A549 (cell line): ENCODE data around the gene PKP4. TPM values are rescaled to one million over a fixed set of nuclear protein-coding genes. Genes with fewer than 3 reads are reported as not detected.

Source experiments
- ATAC-seq, 2 experiments: fragments of 200-7000 bp in 1 of 2; fragments of >200 bp in 1 of 2; cut with Nextera tagmentation in 1 of 2; cut with Tn5 transposase in 1 of 2; 3 replicates each; pipeline versions ENCODE4 v1.8.0 to v1.9.1; 2018 to 2020; ENCODE audit warnings: mild to moderate bottlenecking in 1 of 2, moderate library complexity in 1 of 2
- CTCF ChIA-PET: fragments of 300-600 bp; sonication (Branson Sonifier 250); formaldehyde crosslinking; extraction: SDS; loops from one replicate; lab custom pipeline; 2021; ENCODE audit warnings: antibody characterized with exemption, inconsistent platforms; lab: Yijun Ruan, JAX
- POLR2A ChIA-PET: fragments of 350-600 bp; formaldehyde crosslinking; extraction: SDS; loops from one replicate; lab custom pipeline; 2021; ENCODE audit warnings: antibody characterized with exemption, inconsistent platforms; lab: Yijun Ruan, JAX
- DNase-seq, 2 experiments: peaks; one replicate each; pipeline versions ENCODE4 v3.0.0 to v3.0.0-alpha.2; 2011 to 2016; ENCODE audit warnings: low read depth in 1 of 2, low spot score in 1 of 2
- FAIRE-seq: peaks from 2 replicates; lab custom pipeline; 2011; peaks lifted over from hg19 to GRCh38; lab: Jason Lieb, UNC
- H3K27ac ChIP-seq, 2 experiments: fragments of >200 bp; sonication (Bioruptor Twin); formaldehyde crosslinking; 3 replicates each; pipeline ENCODE4 v1.5.1; 2016 to 2017
- H3K4me1 ChIP-seq: fragments of >200 bp; sonication (Bioruptor Twin); formaldehyde crosslinking; 3 replicates; pipeline ENCODE4 v1.6.1; 2016
- H3K4me2 ChIP-seq: fragments of >200 bp; sonication (Bioruptor Twin); formaldehyde crosslinking; 3 replicates; pipeline ENCODE4 v1.6.1; 2016
- H3K4me3 ChIP-seq: fragments of >200 bp; sonication (Bioruptor Twin); formaldehyde crosslinking; 3 replicates; pipeline ENCODE4 v1.5.1; 2016
- H3K9me3 ChIP-seq: fragments of >200 bp; sonication (Bioruptor Twin); formaldehyde crosslinking; 3 replicates; pipeline ENCODE4 v1.6.1; 2016
- BHLHE40 ChIP-seq: IDR thresholded peaks from 2 replicates; pipeline ENCODE4 v1.6.1; 2012; ENCODE audit warnings: low read depth, low read length, inconsistent platforms
- CEBPB ChIP-seq, 2 experiments: fragments of >200 bp in 1 of 2; sonication (Bioruptor Twin) in 1 of 2; formaldehyde crosslinking in 1 of 2; IDR thresholded peaks; 2 replicates each; pipeline ENCODE4 v1.6.1; 2012 to 2016
- ESRRA ChIP-seq: fragments of 150-350 bp; IDR thresholded peaks from 2 replicates; pipeline ENCODE4 v1.6.1; 2014; ENCODE audit warnings: mild to moderate bottlenecking, low read length, borderline replicate concordance
- FOSB ChIP-seq: fragments of 250-450 bp; sonication (Bioruptor Pico); IDR thresholded peaks from 2 replicates; pipeline ENCODE4 v1.5.0; 2020; ENCODE audit warnings: mild to moderate bottlenecking, moderate library complexity
- FOSL2 ChIP-seq, 2 experiments: fragments of 450-650 bp in 1 of 2; fragments of >200 bp in 1 of 2; sonication (Bioruptor Twin) in 1 of 2; formaldehyde crosslinking; IDR thresholded peaks; 2 replicates each; pipeline versions ENCODE4 v1.5.0 to v1.6.1; 2016 to 2020; ENCODE audit warnings: mild to moderate bottlenecking in 1 of 2, moderate library complexity in 1 of 2
- HEYL ChIP-seq: fragments of 250-450 bp; sonication (Bioruptor Pico); IDR thresholded peaks from 2 replicates; pipeline ENCODE4 v1.8.0; 2021; ENCODE audit warnings: mild to moderate bottlenecking, moderate library complexity
- HOXB13 ChIP-seq: fragments of 250-450 bp; sonication (Bioruptor Pico); IDR thresholded peaks from 2 replicates; pipeline ENCODE4 v1.5.0; 2020; ENCODE audit warnings: low read depth, mild to moderate bottlenecking, moderate library complexity
- KDM5A ChIP-seq: fragments of 200-600 bp; sonication (generic); IDR thresholded peaks from 2 replicates; pipeline ENCODE4 v1.6.1; 2016; ENCODE audit warnings: antibody characterized with exemption, mild to moderate bottlenecking
- MAZ ChIP-seq: fragments of 150-350 bp; IDR thresholded peaks from 2 replicates; pipeline ENCODE4 v1.6.1; 2014; ENCODE audit warnings: antibody characterized with exemption, low read depth, low read length, borderline replicate concordance
- MYC ChIP-seq: IDR thresholded peaks from 2 replicates; pipeline ENCODE4 v1.6.1; 2012; ENCODE audit warnings: mild to moderate bottlenecking, inconsistent platforms, low read length, improper control_type of control experiment, borderline replicate concordance
- PHF8 ChIP-seq: fragments of 200-600 bp; sonication (generic); IDR thresholded peaks from 2 replicates; pipeline ENCODE4 v1.6.1; 2016; ENCODE audit warnings: low read depth, mild to moderate bottlenecking, antibody characterized with exemption, moderate library complexity, borderline replicate concordance
- RCOR1 ChIP-seq: fragments of 150-350 bp; IDR thresholded peaks from 2 replicates; pipeline ENCODE4 v1.6.1; 2014; ENCODE audit warnings: antibody characterized with exemption, low read length, low read depth
- RNF2 ChIP-seq: fragments of 200-600 bp; sonication (generic); IDR thresholded peaks from 2 replicates; pipeline ENCODE4 v1.6.1; 2016; ENCODE audit warnings: low read depth, mild to moderate bottlenecking, antibody characterized with exemption, moderate library complexity, borderline replicate concordance
- ZC3H11A ChIP-seq: fragments of 450-650 bp; IDR thresholded peaks from 2 replicates; pipeline ENCODE4 v1.6.1; 2014; ENCODE audit warnings: antibody characterized with exemption, mild to moderate bottlenecking
- ZFP36 ChIP-seq: fragments of 450-650 bp; IDR thresholded peaks from 2 replicates; pipeline ENCODE4 v1.6.1; 2014; ENCODE audit warnings: borderline replicate concordance; ENCODE audit not compliant: partially characterized antibody
- ZNF302 ChIP-seq: fragments of 250-450 bp; sonication (Bioruptor Pico); IDR thresholded peaks from 2 replicates; pipeline ENCODE4 v1.9.0; 2021; ENCODE audit warnings: inconsistent platforms, mild to moderate bottlenecking, moderate library complexity
- ZSCAN20 ChIP-seq: fragments of 250-450 bp; sonication (Bioruptor Pico); IDR thresholded peaks from 2 replicates; pipeline ENCODE4 v1.8.0; 2022; ENCODE audit warnings: mild to moderate bottlenecking, moderate library complexity
- WGBS: methylation state at CpG from one replicate; pipeline ENCODE4 v1.1.6; 2017; ENCODE audit errors: missing lambda C conversion rate; 5-methylcytosine and 5-hydroxymethylcytosine counted together
- polyA plus RNA-seq, 4 experiments: library from polyadenylated mRNA; depleted of rRNA in 3 of 4; stranded (reverse); fragments of >200 nt; fragmentation: RNase III in 1 of 4; extraction: RNeasy Plus Mini Kit Qiagen cat#74134 plus additional on column Dnase treatment in 1 of 4; gene quantifications; 2 replicates in 3 of 4; 3 replicates in 1 of 4; pipeline ENCODE4 v1.2.3, GENCODE V29; 2011 to 2017
- TF ChIP-seq, protein P1 (sequence below): IDR thresholded peaks from 2 replicates; pipeline ENCODE4 v1.6.1; 2012; ENCODE audit warnings: low read depth, borderline replicate concordance
- TF ChIP-seq, protein P2 (sequence below): IDR thresholded peaks from 2 replicates; pipeline ENCODE4 v1.6.1; 2012
- TF ChIP-seq, protein P3 (sequence below): fragments of >200 bp; sonication (Bioruptor Twin); formaldehyde crosslinking; IDR thresholded peaks from 3 replicates; pipeline ENCODE4 v1.6.1; 2016
- TF ChIP-seq, protein P4 (sequence below): fragments of 200-600 bp; sonication (generic); IDR thresholded peaks from 2 replicates; pipeline ENCODE4 v1.6.1; 2016; ENCODE audit warnings: antibody characterized with exemption, mild to moderate bottlenecking, moderate library complexity
- TF ChIP-seq, protein P5 (sequence below): IDR thresholded peaks from 2 replicates; pipeline ENCODE4 v1.6.1; 2012
- TF ChIP-seq, protein P6 (sequence below): fragments of 250-450 bp; sonication (Bioruptor Pico); IDR thresholded peaks from 2 replicates; pipeline ENCODE4 v1.5.0; 2021; ENCODE audit warnings: mild to moderate bottlenecking, moderate library complexity, borderline replicate concordance

PKP4 gene
- polyA plus RNA-seq, 2 of the 4 experiments (the other 2 are of a cell fraction), result 27.0 to 56.6 TPM

DNA sequence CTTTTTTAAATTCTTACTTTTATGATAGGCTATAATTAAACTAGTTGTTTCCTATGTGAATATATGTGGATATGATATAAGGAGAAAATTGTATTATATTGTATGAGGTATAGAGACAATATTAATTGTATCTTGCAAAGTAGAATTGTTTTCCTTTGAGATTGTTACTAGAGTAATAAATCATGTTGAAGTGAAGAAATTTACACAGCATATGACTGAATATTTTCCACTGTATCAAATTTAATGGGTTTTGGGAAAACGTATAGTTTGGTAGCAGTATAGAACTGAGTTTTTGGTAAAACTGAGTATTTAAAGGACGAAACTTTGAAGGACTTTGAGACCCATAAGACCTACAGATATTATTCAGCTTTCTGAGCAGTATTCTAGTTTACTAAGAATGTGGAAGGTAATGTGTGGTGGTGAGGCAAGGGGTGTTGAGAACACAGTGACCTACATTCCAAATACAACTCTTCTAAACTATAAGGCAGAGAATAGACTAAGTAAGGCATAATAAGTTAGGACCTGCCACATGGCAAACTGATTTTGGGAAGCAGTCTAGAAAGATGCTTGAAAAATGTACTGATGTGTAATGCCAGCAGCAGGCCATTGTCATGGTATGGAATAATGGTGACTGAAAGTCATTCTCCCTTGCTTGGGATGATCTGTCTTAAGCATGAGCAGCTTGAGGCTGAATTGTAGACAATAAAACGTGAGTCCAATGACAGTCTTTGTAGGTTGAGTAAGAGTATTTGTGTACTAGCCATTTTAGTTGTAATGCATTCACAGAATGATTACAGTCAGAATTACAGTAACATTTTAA is 29.6 kb downstream of the PKP4 start:
- Histone ChIP-seq H3K27ac (no peak overlapping the region), H3K4me2 (no peak overlapping the region), H3K4me3 (no peak overlapping the region), H3K9me3 (no peaks in the 10 kb centered on the region), H3K4me1 (peaks cover 72% of the 10 kb centered on the region)
- TF ChIP-seq RNF2 (no peak), FOSL2 (IDR thresholded peaks at IDR 0.05) (no peak), FOSL2 (CRISPR knock-in tag; IDR thresholded peaks at IDR 0.05) (no peak), FOSB (CRISPR knock-in tag) (no peak), ZC3H11A (no peak)
- TF ChIP-seq, protein P1, sequence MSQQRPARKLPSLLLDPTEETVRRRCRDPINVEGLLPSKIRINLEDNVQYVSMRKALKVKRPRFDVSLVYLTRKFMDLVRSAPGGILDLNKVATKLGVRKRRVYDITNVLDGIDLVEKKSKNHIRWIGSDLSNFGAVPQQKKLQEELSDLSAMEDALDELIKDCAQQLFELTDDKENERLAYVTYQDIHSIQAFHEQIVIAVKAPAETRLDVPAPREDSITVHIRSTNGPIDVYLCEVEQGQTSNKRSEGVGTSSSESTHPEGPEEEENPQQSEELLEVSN, result no peak
- TF ChIP-seq, protein P2, sequence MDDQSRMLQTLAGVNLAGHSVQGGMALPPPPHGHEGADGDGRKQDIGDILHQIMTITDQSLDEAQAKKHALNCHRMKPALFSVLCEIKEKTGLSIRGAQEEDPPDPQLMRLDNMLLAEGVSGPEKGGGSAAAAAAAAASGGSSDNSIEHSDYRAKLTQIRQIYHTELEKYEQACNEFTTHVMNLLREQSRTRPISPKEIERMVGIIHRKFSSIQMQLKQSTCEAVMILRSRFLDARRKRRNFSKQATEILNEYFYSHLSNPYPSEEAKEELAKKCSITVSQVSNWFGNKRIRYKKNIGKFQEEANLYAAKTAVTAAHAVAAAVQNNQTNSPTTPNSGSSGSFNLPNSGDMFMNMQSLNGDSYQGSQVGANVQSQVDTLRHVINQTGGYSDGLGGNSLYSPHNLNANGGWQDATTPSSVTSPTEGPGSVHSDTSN, result no peak
- FAIRE-seq (no peak), DNase-seq (no peak), ATAC-seq (no peak)
- CTCF ChIA-PET, result no interaction called here
- WGBS, result 80% methylated on average over 3 of the region's 3 CpGs
- POLR2A ChIA-PET, result no interaction called here

DNA sequence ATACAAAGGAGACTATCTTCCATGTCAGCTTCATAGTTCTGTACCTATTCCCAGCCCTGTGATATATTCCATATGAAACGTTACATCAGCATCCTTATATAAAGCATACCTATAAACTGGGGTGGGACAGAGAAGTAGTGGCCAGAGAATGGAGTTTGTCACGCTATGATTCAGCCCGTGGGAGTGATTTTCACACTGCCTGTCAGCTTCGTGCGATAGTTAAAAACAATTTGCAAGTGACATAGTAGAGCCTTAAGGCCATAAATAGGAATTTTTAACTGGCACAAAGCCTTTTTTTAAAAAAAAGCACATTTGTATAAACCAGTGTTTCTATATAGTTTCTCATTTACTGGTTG is 30.2 kb downstream of the PKP4 start:
- FAIRE-seq, result no peak
- no peak overlapping the region for H3K27ac ChIP-seq
- no peaks in the 10 kb centered on the region for H3K9me3 ChIP-seq
- peak overlapping the region; percentile 9; the same call in 1 of the 3 replicates for H3K4me2 ChIP-seq
- ATAC-seq, result no peak
- TF ChIP-seq HOXB13 (CRISPR knock-in tag), result no peak
- TF ChIP-seq, protein P3, sequence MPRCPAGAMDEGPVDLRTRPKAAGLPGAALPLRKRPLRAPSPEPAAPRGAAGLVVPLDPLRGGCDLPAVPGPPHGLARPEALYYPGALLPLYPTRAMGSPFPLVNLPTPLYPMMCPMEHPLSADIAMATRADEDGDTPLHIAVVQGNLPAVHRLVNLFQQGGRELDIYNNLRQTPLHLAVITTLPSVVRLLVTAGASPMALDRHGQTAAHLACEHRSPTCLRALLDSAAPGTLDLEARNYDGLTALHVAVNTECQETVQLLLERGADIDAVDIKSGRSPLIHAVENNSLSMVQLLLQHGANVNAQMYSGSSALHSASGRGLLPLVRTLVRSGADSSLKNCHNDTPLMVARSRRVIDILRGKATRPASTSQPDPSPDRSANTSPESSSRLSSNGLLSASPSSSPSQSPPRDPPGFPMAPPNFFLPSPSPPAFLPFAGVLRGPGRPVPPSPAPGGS, result no peak
- ChIA-PET POLR2A (no interaction called here), CTCF (no interaction called here)
- DNase-seq, result no peak
- 78% methylated on average over 5 of the region's 5 CpGs for WGBS
- H3K4me1 ChIP-seq, result peaks cover 71% of the 10 kb centered on the region
- no peak overlapping the region for H3K4me3 ChIP-seq

DNA sequence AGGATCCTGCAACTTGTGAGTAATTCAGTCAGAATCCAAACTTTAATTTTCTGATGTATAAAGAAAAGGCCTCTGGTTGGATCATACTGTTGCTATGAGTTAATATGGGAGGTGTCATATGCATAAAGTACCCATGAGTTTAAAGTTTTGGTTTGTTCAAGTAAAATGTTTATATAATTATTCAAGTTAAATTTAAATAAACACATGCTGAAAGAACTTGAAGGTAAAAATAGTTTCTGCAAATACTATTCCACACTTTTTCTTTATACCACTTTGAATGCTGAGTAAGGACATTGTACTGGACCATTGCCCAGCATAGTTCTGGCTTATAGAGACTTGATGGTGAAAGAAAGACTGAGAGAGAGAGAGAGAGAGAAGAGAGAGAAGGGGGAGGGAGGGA is 30.7 kb downstream of the PKP4 start:
- DNase-seq (no peak), ATAC-seq (no peak), FAIRE-seq (no peak)
- H3K4me2 ChIP-seq, result peak overlapping the region; percentile 9; the same call in 1 of the 3 replicates
- no peak overlapping the region for H3K27ac ChIP-seq
- no peaks in the 10 kb centered on the region for H3K9me3 ChIP-seq
- peaks cover 66% of the 10 kb centered on the region for H3K4me1 ChIP-seq
- POLR2A ChIA-PET, result no interaction called here
- CTCF ChIA-PET, result interaction anchor here (1.4 kb wide), 1 partner anchor 237 kb away, joined by 3 read pairs; no protein-coding TSS in a partner anchor
- H3K4me3 ChIP-seq, result no peak overlapping the region
- TF ChIP-seq RCOR1, result no peak
- no peak for TF ChIP-seq PHF8
- no peak for TF ChIP-seq ZFP36
- TF ChIP-seq KDM5A, result no peak
- no peak for TF ChIP-seq MAZ
- no peak for TF ChIP-seq BHLHE40
- TF ChIP-seq, protein P4, sequence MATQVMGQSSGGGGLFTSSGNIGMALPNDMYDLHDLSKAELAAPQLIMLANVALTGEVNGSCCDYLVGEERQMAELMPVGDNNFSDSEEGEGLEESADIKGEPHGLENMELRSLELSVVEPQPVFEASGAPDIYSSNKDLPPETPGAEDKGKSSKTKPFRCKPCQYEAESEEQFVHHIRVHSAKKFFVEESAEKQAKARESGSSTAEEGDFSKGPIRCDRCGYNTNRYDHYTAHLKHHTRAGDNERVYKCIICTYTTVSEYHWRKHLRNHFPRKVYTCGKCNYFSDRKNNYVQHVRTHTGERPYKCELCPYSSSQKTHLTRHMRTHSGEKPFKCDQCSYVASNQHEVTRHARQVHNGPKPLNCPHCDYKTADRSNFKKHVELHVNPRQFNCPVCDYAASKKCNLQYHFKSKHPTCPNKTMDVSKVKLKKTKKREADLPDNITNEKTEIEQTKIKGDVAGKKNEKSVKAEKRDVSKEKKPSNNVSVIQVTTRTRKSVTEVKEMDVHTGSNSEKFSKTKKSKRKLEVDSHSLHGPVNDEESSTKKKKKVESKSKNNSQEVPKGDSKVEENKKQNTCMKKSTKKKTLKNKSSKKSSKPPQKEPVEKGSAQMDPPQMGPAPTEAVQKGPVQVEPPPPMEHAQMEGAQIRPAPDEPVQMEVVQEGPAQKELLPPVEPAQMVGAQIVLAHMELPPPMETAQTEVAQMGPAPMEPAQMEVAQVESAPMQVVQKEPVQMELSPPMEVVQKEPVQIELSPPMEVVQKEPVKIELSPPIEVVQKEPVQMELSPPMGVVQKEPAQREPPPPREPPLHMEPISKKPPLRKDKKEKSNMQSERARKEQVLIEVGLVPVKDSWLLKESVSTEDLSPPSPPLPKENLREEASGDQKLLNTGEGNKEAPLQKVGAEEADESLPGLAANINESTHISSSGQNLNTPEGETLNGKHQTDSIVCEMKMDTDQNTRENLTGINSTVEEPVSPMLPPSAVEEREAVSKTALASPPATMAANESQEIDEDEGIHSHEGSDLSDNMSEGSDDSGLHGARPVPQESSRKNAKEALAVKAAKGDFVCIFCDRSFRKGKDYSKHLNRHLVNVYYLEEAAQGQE, result no peak
- no peak for TF ChIP-seq CEBPB (IDR thresholded peaks at IDR 0.05)
- TF ChIP-seq HEYL (CRISPR knock-in tag), result no peak
- no peak for TF ChIP-seq RNF2
- TF ChIP-seq MYC, result no peak
- TF ChIP-seq ESRRA, result no peak
- TF ChIP-seq, protein P5, sequence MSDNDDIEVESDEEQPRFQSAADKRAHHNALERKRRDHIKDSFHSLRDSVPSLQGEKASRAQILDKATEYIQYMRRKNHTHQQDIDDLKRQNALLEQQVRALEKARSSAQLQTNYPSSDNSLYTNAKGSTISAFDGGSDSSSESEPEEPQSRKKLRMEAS, result no peak
- no peak for TF ChIP-seq ZNF302
- TF ChIP-seq ZSCAN20 (CRISPR knock-in tag), result no peak
- TF ChIP-seq, protein P6, sequence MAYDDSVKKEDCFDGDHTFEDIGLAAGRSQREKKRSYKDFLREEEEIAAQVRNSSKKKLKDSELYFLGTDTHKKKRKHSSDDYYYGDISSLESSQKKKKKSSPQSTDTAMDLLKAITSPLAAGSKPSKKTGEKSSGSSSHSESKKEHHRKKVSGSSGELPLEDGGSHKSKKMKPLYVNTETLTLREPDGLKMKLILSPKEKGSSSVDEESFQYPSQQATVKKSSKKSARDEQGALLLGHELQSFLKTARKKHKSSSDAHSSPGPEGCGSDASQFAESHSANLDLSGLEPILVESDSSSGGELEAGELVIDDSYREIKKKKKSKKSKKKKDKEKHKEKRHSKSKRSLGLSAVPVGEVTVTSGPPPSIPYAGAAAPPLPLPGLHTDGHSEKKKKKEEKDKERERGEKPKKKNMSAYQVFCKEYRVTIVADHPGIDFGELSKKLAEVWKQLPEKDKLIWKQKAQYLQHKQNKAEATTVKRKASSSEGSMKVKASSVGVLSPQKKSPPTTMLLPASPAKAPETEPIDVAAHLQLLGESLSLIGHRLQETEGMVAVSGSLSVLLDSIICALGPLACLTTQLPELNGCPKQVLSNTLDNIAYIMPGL (CRISPR knock-in tag), result no peak
